G401.6 (cell line): Measurements from ENCODE around the gene TRMT44.
"Not testable (repeated sequence)": the region's sequence is repeated elsewhere in the genome, so short reads cannot be mapped to it uniquely, and the experiment has no call there.

Experiments used
- FAIRE-seq: peaks from 2 replicates; lab custom pipeline; 2012; peaks lifted over from hg19 to GRCh38; lab: Jason Lieb, UNC

Gene TRMT44

DNA sequence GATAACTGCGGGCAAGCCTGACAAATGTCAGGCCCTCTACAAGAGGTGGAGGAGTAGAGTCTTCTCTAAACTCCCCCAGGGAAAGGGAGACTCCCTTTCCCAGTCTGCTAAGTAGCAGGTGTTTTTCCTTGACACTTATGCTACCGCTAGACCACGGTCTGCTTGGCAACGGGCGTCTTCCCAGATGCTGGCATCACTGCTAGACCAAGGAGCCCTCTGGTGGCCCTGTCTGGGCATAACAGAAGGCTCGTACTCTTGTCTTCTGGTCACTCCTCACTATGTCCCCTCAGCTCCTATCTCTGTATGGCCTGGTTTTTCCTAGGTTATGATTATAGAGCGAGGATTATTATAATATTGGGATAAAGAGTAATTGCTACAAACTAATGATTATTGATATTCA, 33.7 kb upstream of the TRMT44 start:
- not testable (repeated sequence) for FAIRE-seq

DNA sequence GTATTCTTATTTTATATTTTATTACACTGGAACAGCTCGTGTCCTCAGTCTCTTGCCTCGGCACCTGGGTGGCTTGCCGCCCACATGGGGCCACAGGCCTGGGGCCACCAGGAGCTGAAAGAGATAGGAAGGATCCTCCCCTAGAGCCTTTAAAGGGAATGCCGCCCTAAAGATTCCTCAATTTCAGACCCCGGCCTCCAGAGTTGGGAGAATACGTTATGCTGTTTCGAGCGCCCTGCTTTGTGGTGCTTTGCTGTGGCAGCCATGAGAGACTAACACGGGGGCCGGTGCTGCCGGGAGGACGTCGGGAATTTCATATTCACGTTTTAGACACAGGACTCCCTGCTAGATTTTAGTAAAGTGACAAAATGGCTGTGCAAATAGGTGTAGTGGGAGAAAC, 33.3 kb upstream of the TRMT44 start:
- FAIRE-seq = no peak

DNA sequence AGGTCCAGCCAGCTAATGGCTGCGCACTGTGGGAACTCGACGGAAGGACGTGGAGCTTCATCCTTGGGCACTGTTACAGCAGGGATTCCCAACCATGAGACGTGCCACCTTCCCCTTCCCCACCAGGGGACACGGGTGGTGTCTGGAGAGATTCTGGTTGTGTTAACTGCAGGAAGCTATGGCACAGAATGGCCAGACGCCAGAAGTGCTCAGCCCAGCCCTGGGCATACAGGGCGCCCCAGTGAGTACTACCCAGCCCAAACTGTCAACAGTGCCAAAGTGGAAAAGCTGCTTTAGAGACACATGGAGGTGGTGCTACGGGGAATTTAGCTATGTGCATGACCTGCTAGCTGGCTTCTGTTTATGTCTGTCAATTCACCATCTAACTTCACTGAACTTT, 32.8 kb upstream of the TRMT44 start:
- no peak for FAIRE-seq

DNA sequence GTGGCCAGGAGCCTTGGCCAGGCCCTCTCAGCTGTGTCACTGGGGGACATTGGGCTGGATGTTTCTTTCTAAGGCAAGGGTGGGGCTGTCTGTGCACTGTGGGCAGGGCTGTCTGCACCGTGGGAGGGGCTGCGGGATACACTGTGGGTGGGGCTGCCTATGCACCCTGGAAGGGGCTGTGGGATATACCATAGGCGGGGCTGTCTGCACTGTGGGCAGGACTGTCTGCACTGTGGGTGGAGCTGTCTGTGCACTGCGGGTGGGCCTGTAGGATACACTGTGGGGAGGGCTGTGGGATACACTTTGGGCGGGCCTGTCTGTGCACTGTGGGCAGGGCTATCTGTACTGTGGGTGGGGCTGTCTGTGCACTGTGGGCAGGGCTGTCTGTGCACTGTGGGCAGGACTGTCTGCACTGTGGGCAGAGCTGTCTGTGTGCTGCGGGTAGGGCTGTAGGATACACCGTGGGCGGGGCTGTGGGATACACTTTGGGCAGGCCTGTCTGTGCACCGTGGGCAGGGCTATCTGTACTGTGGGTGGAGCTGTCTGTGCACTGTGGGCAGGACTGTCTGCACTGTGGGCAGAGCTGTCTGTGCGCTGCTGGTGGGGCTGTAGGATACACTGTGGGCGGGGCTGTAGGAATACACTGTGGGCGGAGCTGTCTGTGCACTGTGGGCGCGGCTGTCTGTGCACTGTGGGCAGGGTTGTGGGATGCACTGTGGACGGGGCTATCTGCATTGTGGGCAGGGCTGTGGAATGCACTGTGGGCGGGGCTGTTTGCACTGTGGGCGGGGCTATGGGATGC, 31.1 kb upstream of the TRMT44 start:
- no peak for FAIRE-seq

DNA sequence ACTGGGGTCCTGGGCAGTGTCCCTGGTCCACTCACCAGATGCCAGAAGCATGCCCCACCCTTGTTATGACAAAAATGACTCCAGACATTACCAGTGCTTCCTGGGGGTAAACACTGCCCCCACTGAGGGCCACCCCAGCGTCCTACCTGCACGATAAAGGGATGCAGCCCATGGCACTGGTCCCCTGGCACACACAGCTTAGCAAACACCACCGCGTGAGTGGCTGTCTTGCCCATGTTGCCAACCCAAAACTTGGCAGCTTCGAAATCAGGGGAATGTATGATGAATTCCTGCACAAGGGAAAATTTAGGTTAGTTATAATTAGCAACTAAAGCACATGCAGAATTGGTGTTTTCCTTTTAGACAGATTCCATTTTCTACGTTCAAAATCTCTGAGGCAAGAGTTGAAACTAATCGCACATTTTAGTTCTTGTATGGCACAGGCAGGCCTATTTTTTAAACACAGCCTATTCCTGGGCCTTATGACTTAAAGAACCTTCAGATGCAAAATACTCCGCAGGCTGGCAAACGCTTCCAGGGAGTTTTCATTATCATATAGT, 30.4 kb upstream of the TRMT44 start:
- FAIRE-seq = no peak

DNA sequence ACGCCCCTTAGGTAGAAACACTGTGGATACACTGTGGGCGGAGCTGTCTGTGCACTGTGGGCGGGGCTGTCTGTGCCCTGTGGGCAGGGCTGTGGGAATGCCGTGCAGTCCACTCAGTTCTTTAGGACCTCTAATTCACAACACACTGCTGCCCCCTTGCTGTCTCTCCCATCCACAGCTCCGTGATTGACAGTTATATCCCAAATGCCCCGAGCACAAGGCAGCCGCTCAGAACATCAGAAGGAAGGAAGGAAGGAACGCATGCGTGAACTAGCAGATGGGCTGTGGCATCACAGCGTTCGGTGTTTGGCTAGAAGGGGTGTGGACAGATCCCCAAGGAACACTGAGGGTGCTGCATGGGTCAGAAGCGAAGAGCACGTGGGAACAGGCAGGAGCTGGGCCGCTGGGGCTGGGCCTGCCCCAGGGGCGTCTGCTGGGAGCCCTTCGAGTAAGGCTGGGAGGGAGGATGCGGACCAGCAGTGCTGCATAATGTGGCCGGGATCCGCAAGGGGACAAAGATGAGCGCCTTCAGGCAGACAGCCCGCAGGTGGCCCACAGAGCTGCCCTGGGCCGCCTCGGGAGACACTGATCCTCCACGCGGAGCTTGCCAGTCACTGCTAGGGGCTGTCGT, 29.8 kb upstream of the TRMT44 start:
- FAIRE-seq = peak; percentile 64

DNA sequence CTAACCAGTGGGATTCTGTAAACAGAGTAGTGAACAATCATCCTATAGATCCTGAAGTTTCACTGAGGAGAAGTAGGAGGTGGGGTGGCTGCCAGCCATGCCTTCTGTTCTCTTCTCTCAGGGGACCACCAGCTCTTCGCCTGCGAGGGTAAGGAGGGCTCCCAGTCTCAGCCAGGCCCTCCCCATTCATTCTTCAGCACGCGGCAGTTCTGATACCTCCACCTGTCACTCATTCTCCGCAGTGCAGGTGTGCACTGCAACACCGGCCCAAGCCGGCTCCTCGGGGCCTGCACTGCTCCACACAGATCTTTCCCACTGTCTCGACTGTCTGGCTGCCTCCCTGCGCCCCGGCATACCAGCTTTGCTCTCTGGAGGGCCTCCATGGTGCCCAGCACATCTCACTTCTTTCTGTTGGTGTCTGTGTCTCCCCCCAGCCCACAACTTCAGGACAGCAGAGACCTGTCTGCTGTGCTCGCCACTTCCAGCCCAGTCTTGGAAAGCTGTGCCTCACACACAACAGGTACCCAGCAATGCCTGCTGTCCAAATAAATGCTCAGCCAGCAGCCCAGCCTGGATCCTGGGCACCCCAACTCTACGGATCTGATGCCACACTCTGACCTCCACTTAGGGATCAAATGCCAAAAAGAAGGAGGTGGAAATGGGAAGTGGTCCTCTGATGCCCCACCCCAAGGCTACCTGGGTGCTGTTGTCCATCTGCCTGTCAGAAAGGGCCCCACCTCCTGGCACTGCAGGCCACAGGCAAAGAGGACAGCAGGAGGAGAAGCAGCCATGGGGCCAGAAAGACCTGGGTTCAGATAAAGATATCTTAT, 29.0 kb upstream of the TRMT44 start:
- no peak for FAIRE-seq

DNA sequence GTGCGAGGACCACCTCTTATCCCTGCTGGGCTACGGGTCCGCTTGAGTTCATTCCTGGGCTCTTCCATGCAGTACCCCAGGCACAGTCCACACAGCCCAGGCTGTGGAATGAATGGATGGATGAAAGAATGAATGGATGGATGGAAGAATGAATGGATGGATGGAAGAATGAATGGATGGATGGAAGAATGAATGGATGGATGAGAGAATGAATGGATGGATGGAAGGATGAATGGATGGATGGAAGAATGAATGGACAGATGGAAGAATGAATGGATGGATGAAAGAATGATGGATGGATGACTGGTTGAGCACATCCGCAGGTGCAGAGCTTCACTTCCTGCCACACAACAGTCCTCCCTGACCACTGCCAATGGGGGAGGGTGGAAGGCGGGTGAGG, 28.3 kb upstream of the TRMT44 start:
- FAIRE-seq = no peak

DNA sequence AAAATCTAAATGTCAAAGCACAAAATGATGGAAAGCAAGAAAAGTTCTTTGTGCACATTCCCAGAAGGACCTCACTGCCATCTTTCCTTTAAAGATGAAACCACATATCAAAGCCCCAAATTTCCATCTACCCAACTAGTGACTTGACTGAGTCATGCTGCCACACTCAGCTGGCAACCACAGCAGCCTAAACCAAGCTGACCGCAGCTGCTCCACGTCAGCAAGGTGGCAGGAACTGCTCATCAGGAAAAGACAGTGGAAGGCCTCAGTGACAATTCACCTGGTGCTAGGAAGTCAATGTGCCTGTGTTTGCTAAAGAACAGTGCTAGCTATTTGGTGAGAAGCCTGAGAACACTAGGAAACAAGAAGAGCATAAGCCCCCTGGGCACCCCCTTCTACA, 26.2 kb upstream of the TRMT44 start:
- no peak for FAIRE-seq

DNA sequence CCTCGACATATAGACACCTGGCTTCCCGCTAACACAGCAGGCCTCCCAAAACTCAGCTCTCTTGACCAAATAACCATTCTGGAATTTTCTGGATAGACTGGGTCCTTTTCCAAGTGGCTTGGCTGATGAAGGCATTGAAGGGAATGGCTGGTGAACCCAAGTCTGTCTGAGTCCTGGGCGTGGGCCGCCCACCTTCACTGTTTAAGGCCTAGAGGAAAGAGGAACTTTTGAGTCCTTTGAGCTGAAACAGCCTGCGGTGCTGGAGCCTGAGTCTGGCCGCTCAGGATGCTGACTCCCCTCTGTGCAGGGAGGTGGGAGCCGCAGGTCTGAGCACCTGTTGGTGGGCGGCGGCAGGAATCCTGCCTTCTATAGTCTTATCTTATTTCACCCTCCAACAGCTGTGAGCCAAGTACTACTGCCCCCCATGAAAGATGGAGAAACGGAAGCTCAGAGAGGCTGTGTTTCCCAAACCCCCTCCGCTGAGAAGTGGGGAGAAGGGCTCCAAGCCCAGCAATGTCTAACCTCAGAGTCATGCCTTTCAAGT, 23.4 kb upstream of the TRMT44 start:
- no peak for FAIRE-seq

DNA sequence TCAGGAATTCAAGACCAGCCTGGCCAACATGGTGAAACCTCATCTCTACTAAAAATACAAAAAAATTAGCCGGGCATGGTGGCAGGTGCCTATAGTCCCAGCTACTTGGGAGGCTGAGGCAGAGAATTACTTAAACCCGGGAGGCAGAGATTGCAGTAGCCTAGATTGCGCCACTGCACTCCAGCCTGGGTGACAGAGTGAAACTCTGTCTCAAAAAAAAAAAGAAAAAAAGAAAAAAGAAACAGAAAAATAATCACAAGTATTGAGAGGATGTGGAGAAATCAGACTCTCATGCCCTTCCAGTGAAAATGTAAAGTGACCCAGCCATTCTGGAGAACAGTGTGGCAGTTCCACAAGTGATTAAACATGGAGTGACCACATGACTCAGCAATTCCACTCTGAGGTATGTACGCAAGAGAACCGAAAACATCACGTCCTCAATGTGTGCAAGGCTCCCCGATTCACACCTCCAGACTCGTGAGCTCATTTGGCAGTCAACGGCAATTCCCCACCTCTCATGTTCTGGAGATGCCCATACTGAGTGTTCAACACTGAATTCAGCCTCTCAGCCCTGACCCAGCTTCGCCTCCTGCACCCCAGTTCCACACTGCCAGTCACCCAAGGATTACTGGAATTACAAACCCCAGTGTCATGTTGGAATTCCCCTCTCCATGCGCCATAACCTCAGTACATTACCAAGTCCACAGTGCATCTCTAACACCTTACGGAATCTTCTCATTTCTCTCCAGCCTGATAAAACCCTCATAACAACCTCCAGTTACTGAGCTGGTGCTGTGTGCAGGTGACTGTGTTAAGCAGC, 21.1 kb upstream of the TRMT44 start:
- no peak for FAIRE-seq

DNA sequence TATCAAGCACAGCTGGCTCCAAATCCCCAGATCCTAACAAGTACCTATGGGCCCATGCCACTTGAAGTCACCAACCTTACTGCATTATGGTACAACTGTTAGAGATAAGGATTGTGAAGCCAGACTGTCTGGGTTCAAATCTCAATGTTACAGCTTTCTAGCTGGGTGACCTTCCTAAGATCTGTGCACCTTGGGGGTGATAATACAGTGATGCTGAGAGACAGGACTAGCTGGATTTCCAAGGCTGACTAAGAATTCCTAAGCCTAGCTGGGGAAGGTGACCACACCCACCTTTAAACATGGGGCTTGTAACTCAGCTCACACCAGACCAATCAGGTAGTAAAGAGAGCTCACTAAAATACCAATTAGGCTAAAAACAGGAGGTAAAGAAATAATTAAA, 20.4 kb upstream of the TRMT44 start:
- FAIRE-seq = not testable (repeated sequence)

DNA sequence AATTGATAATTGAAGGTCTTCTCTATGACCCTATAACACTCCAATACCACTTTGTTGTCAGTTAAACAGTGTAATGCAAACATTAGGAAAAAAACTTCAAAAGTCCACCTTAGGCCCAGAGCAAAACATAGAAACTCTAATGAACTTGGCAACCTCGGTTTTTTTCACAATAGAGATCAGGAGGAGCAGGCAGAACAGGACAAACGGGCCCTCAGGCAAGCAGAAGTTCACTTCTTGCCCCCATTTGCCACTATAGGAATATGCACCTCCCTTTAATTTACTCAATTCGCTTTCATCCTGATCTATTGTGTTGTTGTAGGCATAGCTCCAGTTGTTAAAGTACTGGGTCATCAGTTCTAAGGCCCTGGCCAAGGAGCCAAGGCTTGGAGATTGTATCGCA, 18.2 kb upstream of the TRMT44 start:
- FAIRE-seq = no peak

DNA sequence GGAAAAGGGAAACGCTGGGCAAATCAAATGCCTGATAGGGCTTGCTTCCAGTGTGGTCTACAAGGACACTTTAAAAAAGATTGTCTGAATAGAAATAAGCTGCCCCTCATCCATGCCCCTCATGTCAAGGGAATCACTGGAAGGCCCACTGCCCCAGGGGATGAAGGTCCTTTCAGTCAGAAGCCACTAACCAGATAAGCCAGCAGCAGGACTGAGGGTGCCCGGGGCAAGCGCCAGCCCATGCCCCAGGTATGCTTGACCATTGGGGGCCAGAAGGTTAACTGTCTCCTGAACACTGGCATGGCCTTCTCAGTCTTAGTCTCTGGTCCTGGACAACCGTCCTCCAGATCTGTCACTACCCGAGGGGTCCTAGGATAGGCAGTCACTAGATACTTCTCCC, 17.8 kb upstream of the TRMT44 start:
- FAIRE-seq = no peak

DNA sequence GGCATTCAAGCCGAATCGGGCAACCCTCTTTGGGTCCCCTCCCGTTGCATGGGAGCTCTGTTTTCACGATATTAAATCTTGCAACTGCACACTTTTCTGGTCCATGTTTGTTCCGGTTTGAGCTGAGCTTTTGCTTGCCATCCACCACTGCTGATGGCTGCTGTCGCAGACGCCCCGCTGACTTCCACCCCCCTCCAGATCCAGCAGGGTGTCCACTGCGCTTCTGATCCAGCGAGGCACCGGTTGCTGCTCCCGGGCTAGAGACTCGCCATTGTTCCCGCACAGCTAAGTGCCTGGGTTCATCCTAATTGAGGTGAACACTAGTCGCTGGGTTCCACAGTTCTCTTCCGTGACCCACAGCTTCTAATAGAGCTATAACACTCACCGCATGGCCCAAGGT, 13.3 kb upstream of the TRMT44 start:
- FAIRE-seq = no peak

DNA sequence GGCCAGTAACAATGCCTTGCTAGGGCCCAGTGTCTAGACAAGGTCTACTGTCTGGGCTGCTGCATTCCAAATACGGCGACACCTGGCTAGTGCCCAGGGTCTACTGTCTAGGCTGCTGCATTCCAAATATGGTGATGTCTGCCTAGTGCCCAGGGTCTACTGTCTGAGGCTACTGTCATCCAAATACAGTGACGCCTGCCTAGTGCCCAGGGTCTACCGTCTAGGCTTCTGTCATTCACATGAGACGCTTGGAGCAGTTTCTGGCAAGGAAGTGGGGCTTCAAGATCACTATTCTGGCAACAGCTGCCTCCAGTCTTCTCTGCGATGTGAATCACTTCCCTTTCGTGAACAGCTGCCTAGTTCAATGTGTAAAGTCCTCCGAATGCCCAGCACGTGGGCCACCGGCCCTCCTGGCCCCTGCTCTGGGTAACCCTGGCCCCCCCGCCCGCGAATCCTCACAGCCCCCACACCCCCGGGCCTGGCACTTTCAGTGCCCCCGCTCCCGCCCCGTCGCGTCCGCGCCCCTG, 12.8 kb upstream of the TRMT44 start:
- no peak for FAIRE-seq

DNA sequence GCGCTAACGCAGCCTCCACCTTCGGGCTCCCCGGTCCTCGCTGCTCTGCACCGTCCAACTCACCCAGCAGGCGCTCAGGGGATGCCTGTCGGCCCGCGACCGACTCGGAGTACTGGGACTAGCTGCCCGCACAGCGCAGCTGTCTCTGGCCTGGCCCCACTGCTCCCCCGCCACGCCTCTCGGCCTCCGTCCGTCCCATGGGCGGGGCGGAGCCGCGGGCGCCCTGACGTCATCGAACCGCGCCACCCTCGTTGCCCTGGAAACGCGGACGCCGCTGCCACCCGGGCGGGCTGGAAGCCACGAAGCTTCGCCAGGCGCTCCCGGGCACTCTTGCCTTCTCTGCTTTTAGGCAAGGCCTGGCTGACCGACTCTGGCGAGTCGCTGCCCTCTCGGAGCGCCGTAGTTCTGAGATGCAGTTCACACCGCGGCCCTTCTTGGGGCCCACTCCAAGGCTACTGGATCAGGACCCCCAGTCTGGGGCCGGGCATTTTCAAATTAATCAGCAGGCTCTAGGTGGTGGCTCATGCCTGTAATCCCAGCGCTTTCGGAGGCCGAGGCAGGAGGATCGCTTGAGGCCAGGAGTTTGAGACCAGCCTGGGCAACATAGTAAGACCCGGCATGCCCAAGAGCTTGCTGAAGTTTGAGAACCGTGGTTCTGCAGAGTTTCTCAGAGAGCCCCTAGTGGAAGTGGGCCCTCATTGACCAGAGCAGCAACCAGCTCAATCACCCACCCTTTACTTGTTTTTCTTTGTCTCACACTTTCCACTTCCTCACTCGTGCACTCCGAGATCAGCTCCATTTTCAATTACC, 12.1 kb upstream of the TRMT44 start:
- no peak for FAIRE-seq

DNA sequence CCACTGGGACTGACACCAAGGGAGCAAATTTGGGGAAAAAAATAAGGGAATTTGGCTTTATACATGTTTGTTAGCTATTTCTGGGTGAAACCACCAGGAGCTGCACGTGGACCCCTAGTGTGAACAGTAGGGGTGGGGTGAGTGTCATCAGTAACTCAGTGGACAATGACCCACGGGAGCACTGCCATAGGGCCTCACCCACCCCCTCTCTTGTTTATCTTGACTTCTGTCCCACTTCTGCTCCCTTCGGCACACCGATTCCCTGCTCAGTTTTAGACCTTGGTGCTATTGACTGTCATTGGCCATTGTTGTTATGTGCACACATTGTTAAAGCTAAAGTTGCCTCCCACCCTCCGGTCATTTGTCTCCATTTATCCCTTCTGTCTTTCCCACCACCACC, 9.0 kb upstream of the TRMT44 start:
- FAIRE-seq = no peak

DNA sequence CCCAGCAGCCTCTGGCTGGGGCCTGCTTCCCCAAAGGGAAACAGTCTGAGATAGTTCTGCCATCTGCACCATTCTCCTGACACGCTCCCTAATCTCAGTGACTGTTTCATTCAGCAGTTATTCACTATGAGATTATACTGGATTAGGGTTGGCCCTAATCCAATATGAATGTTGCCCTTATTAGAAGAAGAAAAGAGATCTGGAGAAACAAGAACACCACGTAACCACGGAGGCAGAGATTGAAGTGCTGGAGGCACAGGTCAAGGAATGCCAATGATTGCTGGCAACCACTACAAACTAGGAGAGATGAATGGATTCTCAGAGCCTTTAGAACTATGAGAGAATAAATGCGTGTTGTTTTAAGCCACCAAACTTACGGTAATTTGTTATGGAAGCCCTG, 7.4 kb upstream of the TRMT44 start:
- no peak for FAIRE-seq

DNA sequence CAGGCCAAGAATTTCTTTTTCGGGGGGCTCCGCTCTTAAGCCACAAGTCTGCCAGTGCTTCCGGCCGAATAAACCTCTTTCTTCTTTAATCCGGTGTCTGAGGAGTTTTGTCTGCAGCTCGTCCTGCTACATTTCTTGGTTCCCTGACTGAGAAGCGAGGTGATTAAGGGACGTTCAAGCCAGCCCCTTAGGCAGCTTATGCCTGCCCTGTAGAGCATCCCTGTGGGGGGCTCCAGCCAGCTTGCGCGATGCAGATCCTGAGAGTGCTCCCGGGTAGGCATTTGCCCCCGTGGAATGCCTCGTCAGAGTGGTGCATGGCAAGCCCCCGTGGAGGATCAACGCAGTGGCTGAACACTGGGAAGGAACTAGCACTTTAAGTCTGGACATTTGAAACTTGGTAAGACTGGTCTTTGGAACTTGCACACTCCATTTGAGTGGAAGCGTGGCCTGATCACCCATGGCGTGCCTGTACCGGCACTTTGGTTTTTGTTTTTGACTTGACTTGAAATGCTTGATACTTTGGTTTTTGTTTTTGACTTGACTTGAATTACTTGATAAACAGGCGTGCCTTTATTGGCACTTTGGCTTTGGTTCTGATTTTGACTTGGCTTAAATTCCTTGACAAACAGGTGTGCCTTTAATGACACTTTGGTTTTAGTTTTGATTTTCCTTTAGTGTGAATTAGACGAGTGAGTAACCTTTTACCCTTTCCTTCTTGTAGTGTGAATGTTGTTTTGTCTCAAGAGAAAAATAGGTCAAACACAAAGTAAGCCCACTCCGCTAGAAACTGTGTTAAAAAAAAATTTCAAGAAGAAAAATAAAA, 6.1 kb upstream of the TRMT44 start:
- no peak for FAIRE-seq
